CD4-positive, alpha-beta T cell (primary cell): Measurements from ENCODE around the gene TNS1. TPM values are rescaled to one million over a fixed set of nuclear protein-coding genes. Genes with fewer than 3 reads are reported as not detected.

Experiments used
- ATAC-seq: fragments of 200-7000 bp; cut with Tn5 transposase; one replicate; pipeline ENCODE4 v1.10.0; 2022; ENCODE audit warnings: mild to moderate bottlenecking; ENCODE audit not compliant: poor library complexity
- CTCF ChIA-PET: fragments of 350-600 bp; sonication (Branson Sonifier 250); formaldehyde crosslinking; loops from one replicate; lab custom pipeline; 2021; ENCODE audit warnings: antibody characterized with exemption, inconsistent platforms; lab: Charles Lee
- POLR2A ChIA-PET: fragments of 350-600 bp; sonication (Branson Sonifier 250); formaldehyde crosslinking; loops from one replicate; lab custom pipeline; 2021; ENCODE audit warnings: antibody characterized with exemption, inconsistent platforms; lab: Charles Lee
- DNase-seq, 14 experiments: peaks; one replicate each; pipeline ENCODE4 v3.0.0-alpha.2; 2013 to 2020; ENCODE audit warnings: mixed read lengths in 2 of 14
- H3K27ac ChIP-seq, 2 donors: one replicate each; pipeline versions ENCODE4 v1.5.1 to v1.7.0; 2013; ENCODE audit warnings: low read length in 2 of 2, low read depth in 1 of 2, mild to moderate bottlenecking in 1 of 2
- H3K27me3 ChIP-seq, 2 experiments: 1 replicate in 1 of 2; 2 replicates in 1 of 2; pipeline versions ENCODE4 v1.6.1 to v1.7.0; 2013; ENCODE audit warnings: low read length in 2 of 2, control low read depth in 1 of 2, mild to moderate bottlenecking in 1 of 2, moderate library complexity in 1 of 2; ENCODE audit not compliant: insufficient read depth in 2 of 2, control insufficient read depth in 1 of 2
- H3K36me3 ChIP-seq: one replicate; pipeline ENCODE4 v1.6.1; 2013; ENCODE audit warnings: low read length, control low read depth; ENCODE audit not compliant: insufficient read depth
- H3K4me1 ChIP-seq: one replicate; pipeline ENCODE4 v1.6.1; 2013; ENCODE audit warnings: low read length, control low read depth; ENCODE audit not compliant: insufficient read depth
- H3K4me3 ChIP-seq: one replicate; pipeline ENCODE4 v1.5.1; 2013; ENCODE audit warnings: mild to moderate bottlenecking, low read length, moderate library complexity
- H3K9me3 ChIP-seq, 2 experiments: 1 replicate in 1 of 2; 2 replicates in 1 of 2; pipeline versions ENCODE4 v1.6.1 to v1.7.0; 2013; ENCODE audit warnings: low read length in 2 of 2, mild to moderate bottlenecking in 2 of 2, control low read depth in 1 of 2, moderate library complexity in 1 of 2; ENCODE audit not compliant: control insufficient read depth in 1 of 2, insufficient read depth in 1 of 2
- H3K27ac Mint-ChIP-seq: one replicate; pipeline ENCODE4 v1.8.0; 2020; ENCODE audit warnings: mixed read lengths
- H3K27me3 Mint-ChIP-seq: one replicate; pipeline ENCODE4 v1.8.0; 2021; ENCODE audit warnings: mixed read lengths
- H3K36me3 Mint-ChIP-seq: one replicate; pipeline ENCODE4 v1.8.0; 2021; ENCODE audit warnings: low read depth, mixed read lengths
- H3K4me1 Mint-ChIP-seq: one replicate; pipeline ENCODE4 v1.8.0; 2021; ENCODE audit warnings: low read depth, mixed read lengths
- H3K4me3 Mint-ChIP-seq: one replicate; pipeline ENCODE4 v1.8.0; 2020; ENCODE audit warnings: mild to moderate bottlenecking, mixed read lengths
- H3K9me3 Mint-ChIP-seq: one replicate; pipeline ENCODE4 v1.8.0; 2020; ENCODE audit warnings: mixed read lengths
- intact Hi-C, 2 experiments: fragments of 100-400 bp; cut with DNase I in 1 of 2; cut with micrococcal nuclease in 1 of 2; formaldehyde crosslinking; loops; one replicate each; pipeline versions ENCODE4 v1.15.1 to v1.9.0; 2023 to 2025; cut with DNase I, micrococcal nuclease
- total RNA-seq, 174 experiments: library from RNA in 2 of 174; stranded (reverse) in 2 of 174; gene quantifications; one replicate each; pipeline ENCODE4 v1.2.3 and lab custom pipeline; 2021 to 2026
- TF ChIP-seq, protein P1 (sequence below): fragments of 200-600 bp; IDR thresholded peaks from one replicate; pipeline ENCODE4 v1.8.0; 2022; ENCODE audit warnings: antibody characterized with exemption, mild to moderate bottlenecking

TNS1 gene
- total RNA-seq, 2 experiments from 2014 or later = 0.25 to 0.34 TPM

DNA sequence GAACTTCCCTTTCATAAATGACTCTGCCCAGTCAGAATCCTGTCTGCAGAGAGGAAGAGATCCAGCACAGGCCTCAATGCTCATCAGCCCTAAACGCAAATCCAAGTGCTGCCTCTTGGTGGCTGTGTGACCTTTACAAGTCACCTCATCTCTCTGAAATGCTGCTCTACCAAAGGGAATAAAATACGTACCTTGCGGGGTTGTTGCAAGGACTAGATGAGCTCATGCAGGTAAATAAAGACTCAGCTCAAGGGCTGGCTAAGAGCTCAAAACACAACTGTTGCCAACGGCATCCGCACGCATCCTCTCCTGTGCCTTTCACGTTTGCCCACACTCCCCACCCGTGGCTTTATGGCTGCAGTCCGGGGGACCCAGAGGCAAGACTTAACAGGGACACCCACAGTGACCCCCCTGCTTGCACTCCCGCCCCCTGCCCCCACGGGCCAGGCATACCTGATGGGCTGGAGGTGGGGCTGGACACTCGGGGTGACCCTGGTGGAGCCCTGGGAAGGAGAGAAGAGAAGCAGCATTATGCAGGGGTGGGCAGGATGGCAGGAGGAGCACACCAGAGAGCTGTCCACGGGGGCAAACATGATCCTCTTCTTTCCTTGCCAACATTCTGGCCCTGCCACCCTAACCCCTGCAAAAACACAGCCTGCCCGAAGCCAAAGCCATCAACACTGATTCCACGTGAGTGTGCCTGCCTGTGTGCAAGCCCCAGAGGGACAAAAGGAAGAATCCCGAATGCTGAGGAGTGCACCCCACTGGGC lies 102.6 kb downstream of the TNS1 start:
- TF ChIP-seq, protein P1, sequence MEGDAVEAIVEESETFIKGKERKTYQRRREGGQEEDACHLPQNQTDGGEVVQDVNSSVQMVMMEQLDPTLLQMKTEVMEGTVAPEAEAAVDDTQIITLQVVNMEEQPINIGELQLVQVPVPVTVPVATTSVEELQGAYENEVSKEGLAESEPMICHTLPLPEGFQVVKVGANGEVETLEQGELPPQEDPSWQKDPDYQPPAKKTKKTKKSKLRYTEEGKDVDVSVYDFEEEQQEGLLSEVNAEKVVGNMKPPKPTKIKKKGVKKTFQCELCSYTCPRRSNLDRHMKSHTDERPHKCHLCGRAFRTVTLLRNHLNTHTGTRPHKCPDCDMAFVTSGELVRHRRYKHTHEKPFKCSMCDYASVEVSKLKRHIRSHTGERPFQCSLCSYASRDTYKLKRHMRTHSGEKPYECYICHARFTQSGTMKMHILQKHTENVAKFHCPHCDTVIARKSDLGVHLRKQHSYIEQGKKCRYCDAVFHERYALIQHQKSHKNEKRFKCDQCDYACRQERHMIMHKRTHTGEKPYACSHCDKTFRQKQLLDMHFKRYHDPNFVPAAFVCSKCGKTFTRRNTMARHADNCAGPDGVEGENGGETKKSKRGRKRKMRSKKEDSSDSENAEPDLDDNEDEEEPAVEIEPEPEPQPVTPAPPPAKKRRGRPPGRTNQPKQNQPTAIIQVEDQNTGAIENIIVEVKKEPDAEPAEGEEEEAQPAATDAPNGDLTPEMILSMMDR = no peak
- H3K27ac ChIP-seq = no peak overlapping the region
- ATAC-seq = no peak
- H3K4me3 ChIP-seq = no peak overlapping the region
- Mint-ChIP-seq H3K4me1 (no peaks in the 10 kb centered on the region), H3K27me3 (peaks cover 5% of the 10 kb centered on the region), H3K9me3 (no peaks in the 10 kb centered on the region), H3K4me3 (no peak overlapping the region), H3K27ac (no peak overlapping the region), H3K36me3 (no peaks in the 10 kb centered on the region)
- ChIA-PET CTCF (no interaction called here), POLR2A (no interaction called here)
- H3K9me3 ChIP-seq = peaks cover 0 to 2% of the 10 kb centered on the region in 2 experiments
- no peaks in the 10 kb centered on the region for H3K36me3 ChIP-seq
- H3K4me1 ChIP-seq = no peaks in the 10 kb centered on the region
- peak in 2 of 14 experiments; percentile 22 to 29 for DNase-seq
- intact Hi-C loops = no loop called here
- H3K27me3 ChIP-seq = peaks cover 4 to 8% of the 10 kb centered on the region in 2 experiments

DNA sequence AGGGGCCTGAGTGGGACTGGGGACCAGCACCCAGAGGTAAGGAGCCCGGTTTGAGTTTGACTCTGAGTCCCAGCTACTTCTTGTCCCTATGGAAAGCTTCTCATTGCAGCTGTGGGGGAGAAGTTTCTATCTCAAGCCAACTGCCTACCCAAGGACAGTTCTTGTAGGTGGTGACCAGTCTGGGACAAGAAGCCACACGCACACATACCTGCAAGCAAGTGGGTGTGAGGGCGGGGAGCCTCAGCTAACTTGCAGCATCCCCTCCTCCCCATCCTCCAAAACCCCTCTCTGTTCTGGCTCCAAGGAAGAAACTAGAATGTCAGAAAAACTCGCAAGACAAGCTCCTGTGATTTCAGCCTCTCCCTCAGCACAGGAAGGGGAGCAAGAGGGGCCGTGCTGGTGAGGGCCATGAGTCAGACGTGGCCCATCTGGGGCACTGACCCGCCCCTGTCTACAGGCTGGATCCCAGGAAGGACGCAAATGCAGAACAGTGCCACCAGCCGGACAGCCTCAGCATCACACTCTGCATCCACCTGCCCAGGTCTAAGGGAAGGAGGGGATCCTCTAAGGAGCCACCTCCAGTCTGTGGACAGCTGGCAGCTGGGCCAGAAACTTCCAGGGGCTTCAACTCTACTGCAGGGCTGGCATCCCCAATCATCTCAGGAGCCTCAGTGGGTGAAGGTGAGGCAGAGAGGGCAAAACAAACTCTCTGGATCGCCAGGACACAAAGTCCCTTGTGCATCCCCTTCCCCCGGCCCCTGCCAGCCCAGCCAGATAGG lies 103.4 kb downstream of the TNS1 start:
- POLR2A ChIA-PET = no interaction called here
- no peak overlapping the region for H3K27ac ChIP-seq
- peaks cover 2 to 4% of the 10 kb centered on the region in 2 experiments for H3K27me3 ChIP-seq
- DNase-seq (peak in 2 of 14 experiments; percentile 37 to 56), ATAC-seq (no peak)
- peaks cover 5% of the 10 kb centered on the region for H3K27me3 Mint-ChIP-seq
- no peaks in the 10 kb centered on the region for H3K9me3 ChIP-seq
- TF ChIP-seq, protein P1 = no peak
- H3K4me3 Mint-ChIP-seq = no peak overlapping the region
- no peaks in the 10 kb centered on the region for H3K36me3 Mint-ChIP-seq
- CTCF ChIA-PET = no interaction called here
- no peak overlapping the region for H3K27ac Mint-ChIP-seq
- H3K4me1 ChIP-seq = no peaks in the 10 kb centered on the region
- intact Hi-C loops = no loop called here
- H3K36me3 ChIP-seq = no peaks in the 10 kb centered on the region
- no peaks in the 10 kb centered on the region for H3K4me1 Mint-ChIP-seq
- H3K9me3 Mint-ChIP-seq = no peaks in the 10 kb centered on the region
- H3K4me3 ChIP-seq = no peak overlapping the region

DNA sequence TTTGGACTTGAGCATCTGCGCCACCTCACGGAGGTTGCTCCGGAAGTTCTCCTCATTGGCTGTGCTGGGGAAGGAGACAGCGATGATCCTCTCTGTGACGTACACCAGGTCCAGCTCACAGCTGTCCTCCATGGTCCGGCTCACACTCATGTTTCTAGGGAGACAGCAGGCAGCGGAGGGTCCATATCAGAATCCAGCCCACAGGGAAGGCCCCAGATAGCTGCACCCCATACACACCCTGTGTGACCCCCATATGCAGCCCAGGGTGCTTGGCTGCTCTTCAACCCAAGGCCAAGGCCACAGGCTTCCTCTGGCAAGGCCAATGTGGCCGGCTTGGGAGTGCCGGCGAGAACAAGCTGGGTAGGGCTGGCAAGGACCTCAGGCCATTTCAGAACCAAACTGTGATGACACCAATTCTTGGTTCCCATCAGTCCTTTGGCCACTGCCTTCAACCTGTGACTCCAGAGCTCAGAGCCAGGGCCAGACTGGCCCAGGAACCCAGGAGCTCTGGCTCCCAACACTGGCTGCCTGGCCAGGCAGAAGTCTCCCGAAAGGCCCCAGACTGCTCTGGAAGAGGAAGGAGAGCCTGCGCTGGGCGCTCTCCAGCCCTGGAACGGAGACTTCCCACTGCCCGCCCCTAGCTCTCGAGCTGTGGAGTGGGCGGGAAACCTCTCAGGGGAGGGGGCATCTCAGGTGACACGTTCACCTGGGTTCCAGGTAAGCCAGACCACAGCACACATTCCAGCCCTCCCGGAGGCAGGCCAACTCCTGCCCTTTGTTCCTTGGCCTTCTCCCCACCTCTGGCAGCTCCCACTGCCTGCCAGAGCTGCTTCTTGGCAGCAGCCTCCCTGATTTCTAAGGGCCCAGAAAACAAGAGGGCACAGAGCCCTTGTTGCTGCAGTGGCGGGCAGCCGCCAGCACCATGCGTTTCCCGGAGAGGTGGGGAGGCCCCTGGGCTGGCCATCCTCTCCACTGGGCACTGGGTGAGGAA lies 104.7 kb downstream of the TNS1 start:
- H3K36me3 ChIP-seq = no peaks in the 10 kb centered on the region
- POLR2A ChIA-PET = no interaction called here
- Mint-ChIP-seq H3K4me1 (no peaks in the 10 kb centered on the region), H3K4me3 (no peak overlapping the region), H3K27ac (no peak overlapping the region), H3K9me3 (no peaks in the 10 kb centered on the region), H3K36me3 (no peaks in the 10 kb centered on the region), H3K27me3 (peaks cover under 1% of the 10 kb centered on the region)
- CTCF ChIA-PET = no interaction called here
- TF ChIP-seq, protein P1 = no peak
- DNase-seq (no peak), ATAC-seq (no peak)
- H3K4me3 ChIP-seq = no peak overlapping the region
- intact Hi-C loops = no loop called here
- H3K9me3 ChIP-seq = no peaks in the 10 kb centered on the region
- peaks cover 0 to 2% of the 10 kb centered on the region in 2 experiments for H3K27me3 ChIP-seq
- no peaks in the 10 kb centered on the region for H3K4me1 ChIP-seq
- H3K27ac ChIP-seq = no peak overlapping the region
